ENCODE results near the gene MIAT. TPM values are rescaled to one million over a fixed set of nuclear protein-coding genes. Genes with fewer than 3 reads are reported as not detected.

Gene MIAT
- total and polyA plus RNA-seq, 2 of the 8 experiments (the other 6 are each of a cell fraction or from before 2014, with no cell fraction given): 27.6 to 36.0 TPM

DNA sequence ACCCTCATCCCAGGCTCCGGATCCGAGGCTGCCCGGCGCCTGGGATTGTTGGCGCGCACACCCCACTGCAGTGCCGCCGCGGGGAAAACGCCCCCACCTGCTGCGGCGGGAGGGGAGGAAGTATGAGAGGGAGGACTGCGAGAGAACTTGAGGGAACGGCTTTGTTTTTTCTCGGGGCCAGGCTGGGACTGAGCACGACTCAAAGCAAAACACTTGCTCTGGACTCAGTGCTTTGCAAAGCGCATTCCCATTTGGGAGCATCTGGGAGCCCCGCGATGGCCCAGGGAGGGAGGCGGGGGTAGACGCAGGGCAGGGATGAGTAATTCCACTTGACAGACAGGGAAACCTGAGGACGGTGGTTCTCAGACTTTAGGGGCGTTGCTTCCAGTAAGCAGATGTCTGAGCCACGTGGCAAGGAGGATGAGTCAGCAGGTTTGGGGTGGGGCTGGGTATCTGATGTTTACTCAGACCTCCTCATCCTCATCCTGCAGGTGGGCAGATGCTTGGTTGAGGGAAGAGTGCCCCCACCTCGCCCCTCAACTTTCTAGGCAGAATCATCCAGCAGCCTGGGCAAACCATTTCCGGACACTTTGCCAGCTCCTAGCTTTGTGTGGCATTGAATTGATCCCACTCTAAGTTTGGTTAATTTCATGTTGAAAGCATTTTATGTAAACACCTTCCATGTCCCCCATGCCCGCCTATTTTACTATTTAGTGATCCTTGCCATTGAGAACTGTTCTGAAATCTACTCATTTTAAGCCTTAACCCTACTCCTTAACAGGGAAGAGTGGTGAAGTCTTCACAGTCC is 1.5 kb downstream of the MIAT start (continued):
- TF ChIP-seq RAD21 (IDR thresholded peaks at IDR 0.05 in 1 of 2, conservative IDR thresholded peaks at IDR 0.05 in 1 of 2; ENCODE audit: low read depth in 2 of 2, low read length in 2 of 2) (0 out of 4 replicates have a peak, but pooled peaks of 1 of the 2 experiments have one; percentile 2), SP4 (IDR thresholded peaks at IDR 0.05; ENCODE audit: low read length) (peak; percentile 39; the same call in 1 of the 2 replicates), JUND (IDR thresholded peaks at IDR 0.05; ENCODE audit: low read length) (peak; percentile 92), TBP (IDR thresholded peaks at IDR 0.05; ENCODE audit: low read depth, low read length) (peak; percentile 33; the same call in 1 of the 2 replicates), CHD2 (IDR thresholded peaks at IDR 0.05; ENCODE audit: low read length) (no peak), SAP30 (IDR thresholded peaks at IDR 0.05; ENCODE audit: insufficient read depth, insufficient replicate concordance, low read length) (peak; percentile 33), TAF1 (IDR thresholded peaks at IDR 0.05; ENCODE audit: low read depth, low read length) (peak; percentile 42), ASH2L (IDR thresholded peaks at IDR 0.05; ENCODE audit: low read length) (peak; percentile 77), POLR2A (IDR thresholded peaks at IDR 0.05; ENCODE audit: control extremely low read depth in 1 of 2, low read depth in 2 of 2, low read length in 2 of 2) (peak in 1 of 2 experiments; percentile 58; a peak in 2 of 3 replicates), KDM4A (IDR thresholded peaks at IDR 0.05; ENCODE audit: low read depth, low read length, severe bottlenecking) (no peak), JUN (IDR thresholded peaks at IDR 0.05; ENCODE audit: low read depth, low read length) (peak; percentile 73), HDAC2 (IDR thresholded peaks at IDR 0.05; ENCODE audit: borderline replicate concordance in 1 of 2, low read depth in 2 of 2, low read length in 2 of 2) (peak in 1 of 2 experiments; percentile 80; a peak in 1 of 4 replicates), BACH1 (IDR thresholded peaks at IDR 0.05; ENCODE audit: low read length) (peak; percentile 99), CEBPB (IDR thresholded peaks at IDR 0.05; ENCODE audit: low read depth, low read length) (no peak), SIN3A (conservative IDR thresholded peaks at IDR 0.05 in 1 of 2, IDR thresholded peaks at IDR 0.05 in 1 of 2; ENCODE audit: low read depth in 1 of 2, low read length in 2 of 2) (peak; percentile 82 to 97; a peak in 2 of 4 replicates), CREB1 (IDR thresholded peaks at IDR 0.05) (peak; percentile 20; the same call in 1 of the 2 replicates), MAFK (IDR thresholded peaks at IDR 0.05; ENCODE audit: low read depth, low read length) (peak; percentile 97)
- TF ChIP-seq, protein P1, sequence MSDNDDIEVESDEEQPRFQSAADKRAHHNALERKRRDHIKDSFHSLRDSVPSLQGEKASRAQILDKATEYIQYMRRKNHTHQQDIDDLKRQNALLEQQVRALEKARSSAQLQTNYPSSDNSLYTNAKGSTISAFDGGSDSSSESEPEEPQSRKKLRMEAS (IDR thresholded peaks at IDR 0.05): peak; percentile 96
- TF ChIP-seq, protein P2, sequence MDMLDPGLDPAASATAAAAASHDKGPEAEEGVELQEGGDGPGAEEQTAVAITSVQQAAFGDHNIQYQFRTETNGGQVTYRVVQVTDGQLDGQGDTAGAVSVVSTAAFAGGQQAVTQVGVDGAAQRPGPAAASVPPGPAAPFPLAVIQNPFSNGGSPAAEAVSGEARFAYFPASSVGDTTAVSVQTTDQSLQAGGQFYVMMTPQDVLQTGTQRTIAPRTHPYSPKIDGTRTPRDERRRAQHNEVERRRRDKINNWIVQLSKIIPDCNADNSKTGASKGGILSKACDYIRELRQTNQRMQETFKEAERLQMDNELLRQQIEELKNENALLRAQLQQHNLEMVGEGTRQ (IDR thresholded peaks at IDR 0.05; ENCODE audit: low read length): peak; percentile 74

All from H1 (cell line).